ENCODE results near the gene RHBDD1. TPM values are rescaled to one million over a fixed set of nuclear protein-coding genes. Genes with fewer than 3 reads are reported as not detected.

The RHBDD1 gene
- total RNA-seq, 4 donors from 2014 or later = 19.5 to 91.5 (median 47.3) TPM

DNA sequence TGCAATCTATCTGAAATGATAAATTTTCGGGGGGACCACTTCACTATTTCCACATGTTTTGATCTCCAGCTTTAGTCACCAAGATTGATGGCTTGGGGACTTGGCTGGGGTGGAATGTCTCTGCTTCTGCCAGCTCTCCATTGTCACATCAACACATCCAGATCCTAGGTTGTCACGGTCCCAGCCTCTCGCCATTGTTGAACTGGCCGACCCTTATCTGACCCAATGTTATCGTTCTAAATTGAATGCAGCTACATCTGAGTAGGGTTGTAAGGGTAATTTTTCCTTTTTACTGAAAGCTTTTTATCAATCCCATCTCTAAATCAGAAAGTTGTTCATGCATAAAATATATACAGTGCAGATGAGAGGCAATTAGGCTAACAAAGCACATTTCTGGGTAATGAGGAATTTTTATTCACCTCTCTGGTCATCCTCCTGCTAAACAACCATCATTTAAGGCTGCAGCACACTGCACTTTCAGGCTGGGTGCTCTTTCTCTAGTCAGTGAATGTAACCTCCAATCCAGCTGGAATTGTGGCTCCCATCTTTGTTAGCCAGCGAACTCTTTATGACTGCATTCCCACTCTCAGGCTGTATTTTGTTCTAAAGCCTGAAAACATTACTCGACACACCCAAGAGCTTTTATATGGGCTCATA is 200.0 kb downstream of the RHBDD1 start:
- Histone ChIP-seq H3K36me3 (no peaks in the 10 kb centered on the region), H3K4me3 (no peak overlapping the region), H3K4me1 (no peaks in the 10 kb centered on the region), H3K27me3 (no peaks in the 10 kb centered on the region), H3K27ac (no peak overlapping the region), H3K9me3 (no peaks in the 10 kb centered on the region)
- TF ChIP-seq POLR2A (IDR thresholded peaks at IDR 0.05) = no peak
- TF ChIP-seq, protein P1, sequence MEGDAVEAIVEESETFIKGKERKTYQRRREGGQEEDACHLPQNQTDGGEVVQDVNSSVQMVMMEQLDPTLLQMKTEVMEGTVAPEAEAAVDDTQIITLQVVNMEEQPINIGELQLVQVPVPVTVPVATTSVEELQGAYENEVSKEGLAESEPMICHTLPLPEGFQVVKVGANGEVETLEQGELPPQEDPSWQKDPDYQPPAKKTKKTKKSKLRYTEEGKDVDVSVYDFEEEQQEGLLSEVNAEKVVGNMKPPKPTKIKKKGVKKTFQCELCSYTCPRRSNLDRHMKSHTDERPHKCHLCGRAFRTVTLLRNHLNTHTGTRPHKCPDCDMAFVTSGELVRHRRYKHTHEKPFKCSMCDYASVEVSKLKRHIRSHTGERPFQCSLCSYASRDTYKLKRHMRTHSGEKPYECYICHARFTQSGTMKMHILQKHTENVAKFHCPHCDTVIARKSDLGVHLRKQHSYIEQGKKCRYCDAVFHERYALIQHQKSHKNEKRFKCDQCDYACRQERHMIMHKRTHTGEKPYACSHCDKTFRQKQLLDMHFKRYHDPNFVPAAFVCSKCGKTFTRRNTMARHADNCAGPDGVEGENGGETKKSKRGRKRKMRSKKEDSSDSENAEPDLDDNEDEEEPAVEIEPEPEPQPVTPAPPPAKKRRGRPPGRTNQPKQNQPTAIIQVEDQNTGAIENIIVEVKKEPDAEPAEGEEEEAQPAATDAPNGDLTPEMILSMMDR (IDR thresholded peaks at IDR 0.05) = no peak
- DNase-seq = peak in 1 of 2 donors; percentile 17
- intact Hi-C loops (cut with DNase I; ENCODE audit: low total_unique reads) = no loop called here

DNA sequence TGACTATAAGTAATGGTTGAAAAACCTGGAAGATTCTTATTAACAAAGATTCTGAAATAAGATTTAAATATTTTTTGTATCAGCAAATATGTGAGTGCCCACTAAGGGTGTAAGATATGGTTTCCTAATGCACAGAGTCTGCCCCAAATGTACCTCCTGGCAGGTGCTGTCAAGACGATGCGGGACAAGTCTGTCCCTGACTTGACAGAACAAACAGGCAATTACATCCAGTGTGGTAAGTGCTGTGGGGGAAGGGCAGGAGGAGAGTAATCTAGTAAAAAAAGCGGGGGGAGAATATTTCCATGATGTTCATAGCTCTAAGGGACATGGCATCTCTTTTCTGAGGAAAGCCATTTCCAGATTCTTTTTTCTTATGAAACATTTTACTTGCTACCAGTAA is 200.7 kb downstream of the RHBDD1 start:
- TF ChIP-seq, protein P1 (IDR thresholded peaks at IDR 0.05) = no peak
- TF ChIP-seq POLR2A (IDR thresholded peaks at IDR 0.05) = no peak
- Histone ChIP-seq H3K4me1 (no peaks in the 10 kb centered on the region), H3K4me3 (no peak overlapping the region), H3K27ac (no peak overlapping the region), H3K9me3 (no peaks in the 10 kb centered on the region), H3K36me3 (no peaks in the 10 kb centered on the region), H3K27me3 (no peaks in the 10 kb centered on the region)
- intact Hi-C loops (cut with DNase I; ENCODE audit: low total_unique reads) = no loop called here
- DNase-seq = no peak

DNA sequence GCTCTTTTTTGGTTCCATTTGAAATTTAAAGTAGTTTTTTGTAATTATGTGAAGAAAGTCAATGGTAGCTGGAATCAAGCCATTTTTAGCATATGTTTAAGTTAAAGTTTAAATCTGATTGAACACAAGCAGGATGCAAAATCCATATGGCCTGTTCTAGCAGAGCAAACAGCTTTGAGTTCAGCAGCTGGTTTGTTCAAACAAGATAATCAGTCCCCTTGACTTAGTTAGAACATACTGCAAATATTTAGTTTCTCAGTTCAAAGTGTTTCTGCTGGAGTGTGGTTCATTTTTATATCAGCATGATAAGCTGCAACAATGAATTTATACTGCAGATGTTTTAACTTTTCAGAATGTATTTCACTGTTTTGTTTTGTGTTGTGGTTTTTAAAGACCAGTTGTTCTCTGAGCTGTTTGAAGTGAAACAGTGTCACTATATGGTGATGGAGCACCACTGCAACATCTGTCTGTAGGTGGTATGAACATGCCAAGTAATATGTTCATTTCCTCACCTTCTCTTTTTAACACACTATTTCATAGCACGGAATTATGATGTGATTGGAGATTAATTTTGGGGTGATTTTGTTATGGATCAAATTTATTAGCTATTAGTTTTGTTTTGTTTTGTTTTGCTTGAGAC is 202.8 kb downstream of the RHBDD1 start:
- Histone ChIP-seq H3K27me3 (no peaks in the 10 kb centered on the region), H3K36me3 (no peaks in the 10 kb centered on the region), H3K9me3 (no peaks in the 10 kb centered on the region), H3K27ac (no peak overlapping the region), H3K4me3 (no peak overlapping the region), H3K4me1 (no peaks in the 10 kb centered on the region)
- intact Hi-C loops (cut with DNase I; ENCODE audit: low total_unique reads) = no loop called here
- DNase-seq = no peak
- no peak for TF ChIP-seq POLR2A (IDR thresholded peaks at IDR 0.05)
- TF ChIP-seq, protein P1 (IDR thresholded peaks at IDR 0.05) = no peak

DNA sequence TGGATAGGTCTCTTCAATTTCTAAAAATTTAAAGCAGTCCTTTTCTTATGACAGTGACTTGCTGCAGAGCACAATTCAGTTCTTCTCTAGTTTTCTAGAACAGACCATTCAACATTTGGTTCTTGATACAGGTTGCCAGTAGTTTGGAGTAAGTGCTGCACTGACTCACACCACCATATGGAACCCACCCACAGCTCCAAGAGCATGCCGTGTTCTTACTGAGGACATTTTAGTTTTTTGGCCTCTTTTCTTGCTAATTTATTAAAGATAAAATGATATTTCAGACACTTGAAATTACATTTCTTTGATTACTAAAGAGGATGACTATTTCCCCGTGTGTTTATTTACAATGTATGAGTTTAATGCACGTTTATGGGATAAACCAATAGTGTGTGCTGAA is 208.1 kb downstream of the RHBDD1 start:
- Histone ChIP-seq H3K4me1 (no peaks in the 10 kb centered on the region), H3K27me3 (no peaks in the 10 kb centered on the region), H3K36me3 (no peaks in the 10 kb centered on the region), H3K4me3 (no peak overlapping the region), H3K27ac (no peak overlapping the region), H3K9me3 (no peaks in the 10 kb centered on the region)
- no peak for DNase-seq
- intact Hi-C loops (cut with DNase I; ENCODE audit: low total_unique reads) = no loop called here
- TF ChIP-seq POLR2A (IDR thresholded peaks at IDR 0.05) = no peak
- TF ChIP-seq, protein P1 (IDR thresholded peaks at IDR 0.05) = no peak

Small RNAs within 50 kb of the gene (small RNA-seq; reads per million reads assigned to genes)
- gene RF00554 = not detected

Other genes with a start within 250 kb of the RHBDD1 start
- 10 to 100 TPM; 11.5 to 54.2 (median 29.5) TPM for gene IRS1, start 36.2 kb upstream of the RHBDD1 start, total RNA-seq

All from uterus (tissue), 4 donors.